Esophagus muscularis mucosa (tissue), 4 donors: ENCODE results near the gene RSL24D1.

Experiments used
- EP300 ChIP-seq: sonication (generic); formaldehyde crosslinking; IDR thresholded peaks from one replicate; pipeline ENCODE4 v1.6.1; 2017; ENCODE audit warnings: antibody characterized with exemption
- POLR2A ChIP-seq: fragments of 450-650 bp; IDR thresholded peaks from one replicate; pipeline ENCODE4 v1.6.1; 2017; ENCODE audit warnings: antibody characterized with exemption, moderate library complexity, mild to moderate bottlenecking, low read depth
- TF ChIP-seq, protein P1 (sequence below), 3 experiments: fragments of 200-600 bp in 2 of 3; fragments of 450-650 bp in 1 of 3; sonication (generic) in 2 of 3; IDR thresholded peaks; one replicate each; pipeline ENCODE4 v1.5.1; 2017 to 2019; ENCODE audit warnings: antibody characterized with exemption in 3 of 3, mild to moderate bottlenecking in 2 of 3, moderate library complexity in 1 of 3

- TF ChIP-seq EP300 = no peak
- TF ChIP-seq, protein P1, sequence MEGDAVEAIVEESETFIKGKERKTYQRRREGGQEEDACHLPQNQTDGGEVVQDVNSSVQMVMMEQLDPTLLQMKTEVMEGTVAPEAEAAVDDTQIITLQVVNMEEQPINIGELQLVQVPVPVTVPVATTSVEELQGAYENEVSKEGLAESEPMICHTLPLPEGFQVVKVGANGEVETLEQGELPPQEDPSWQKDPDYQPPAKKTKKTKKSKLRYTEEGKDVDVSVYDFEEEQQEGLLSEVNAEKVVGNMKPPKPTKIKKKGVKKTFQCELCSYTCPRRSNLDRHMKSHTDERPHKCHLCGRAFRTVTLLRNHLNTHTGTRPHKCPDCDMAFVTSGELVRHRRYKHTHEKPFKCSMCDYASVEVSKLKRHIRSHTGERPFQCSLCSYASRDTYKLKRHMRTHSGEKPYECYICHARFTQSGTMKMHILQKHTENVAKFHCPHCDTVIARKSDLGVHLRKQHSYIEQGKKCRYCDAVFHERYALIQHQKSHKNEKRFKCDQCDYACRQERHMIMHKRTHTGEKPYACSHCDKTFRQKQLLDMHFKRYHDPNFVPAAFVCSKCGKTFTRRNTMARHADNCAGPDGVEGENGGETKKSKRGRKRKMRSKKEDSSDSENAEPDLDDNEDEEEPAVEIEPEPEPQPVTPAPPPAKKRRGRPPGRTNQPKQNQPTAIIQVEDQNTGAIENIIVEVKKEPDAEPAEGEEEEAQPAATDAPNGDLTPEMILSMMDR (IDR thresholded peaks at IDR 0.05) = no peak
- no peak for TF ChIP-seq POLR2A
Observed at GRCh38 chr15:55164284-55164683, 32.5 kb downstream of the RSL24D1 start.
